ENCODE measurements around the gene EBF3. TPM values are rescaled to one million over a fixed set of nuclear protein-coding genes. Genes with fewer than 3 reads are reported as not detected.

Gene EBF3
- total RNA-seq, 1 experiment from 2014 or later: not detected

DNA sequence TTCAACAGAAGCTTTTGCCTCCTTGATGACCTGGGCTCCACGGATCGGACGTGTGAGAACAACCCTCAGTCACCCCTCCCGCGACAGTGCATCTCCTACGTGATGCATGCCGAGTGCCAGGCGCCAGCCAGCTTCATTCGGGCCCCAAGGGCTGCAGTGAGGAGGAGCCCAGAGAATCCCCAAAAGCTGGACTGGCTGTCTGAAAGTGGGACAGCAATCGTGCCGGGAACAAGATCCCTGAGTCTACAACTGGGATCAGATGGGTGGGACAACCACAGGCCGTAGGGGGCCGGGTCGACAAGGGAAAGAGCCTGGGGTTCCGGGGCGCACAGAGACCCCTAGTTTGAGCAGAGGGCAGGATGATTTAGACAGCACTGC, 27.2 kb downstream of the EBF3 start:
- Histone ChIP-seq H3K27me3 (ENCODE audit: low read length) (no peaks in the 10 kb centered on the region), H3K4me2 (ENCODE audit: low read length) (no peak overlapping the region), H3K4me3 (ENCODE audit: low read length) (no peak overlapping the region), H3K27ac (ENCODE audit: low read length) (no peak overlapping the region), H3K9me3 (ENCODE audit: low read length) (no peaks in the 10 kb centered on the region), H3K4me1 (ENCODE audit: insufficient read depth, low read length) (no peaks in the 10 kb centered on the region), H3K36me3 (ENCODE audit: low read depth, low read length) (no peaks in the 10 kb centered on the region), H3K9ac (ENCODE audit: low read length) (no peak overlapping the region), H4K20me1 (ENCODE audit: low read length) (no peaks in the 10 kb centered on the region), H3F3A (ENCODE audit: low read length, unreplicated experiment) (no peaks in the 10 kb centered on the region), H2AFZ (ENCODE audit: low read length) (no peak overlapping the region), H3K79me2 (ENCODE audit: low read length) (no peaks in the 10 kb centered on the region), H3K9me2 (replicated peaks; ENCODE audit: low read length) (no peaks in the 10 kb centered on the region)
- ChIA-PET CTCF (no interaction called here), POLR2A (ENCODE audit: unreplicated experiment) (no interaction called here)
- TF ChIP-seq EZH2phosphoT487 (IDR thresholded peaks at IDR 0.05; ENCODE audit: borderline replicate concordance, low read length): no peak
- TF ChIP-seq, protein P1, sequence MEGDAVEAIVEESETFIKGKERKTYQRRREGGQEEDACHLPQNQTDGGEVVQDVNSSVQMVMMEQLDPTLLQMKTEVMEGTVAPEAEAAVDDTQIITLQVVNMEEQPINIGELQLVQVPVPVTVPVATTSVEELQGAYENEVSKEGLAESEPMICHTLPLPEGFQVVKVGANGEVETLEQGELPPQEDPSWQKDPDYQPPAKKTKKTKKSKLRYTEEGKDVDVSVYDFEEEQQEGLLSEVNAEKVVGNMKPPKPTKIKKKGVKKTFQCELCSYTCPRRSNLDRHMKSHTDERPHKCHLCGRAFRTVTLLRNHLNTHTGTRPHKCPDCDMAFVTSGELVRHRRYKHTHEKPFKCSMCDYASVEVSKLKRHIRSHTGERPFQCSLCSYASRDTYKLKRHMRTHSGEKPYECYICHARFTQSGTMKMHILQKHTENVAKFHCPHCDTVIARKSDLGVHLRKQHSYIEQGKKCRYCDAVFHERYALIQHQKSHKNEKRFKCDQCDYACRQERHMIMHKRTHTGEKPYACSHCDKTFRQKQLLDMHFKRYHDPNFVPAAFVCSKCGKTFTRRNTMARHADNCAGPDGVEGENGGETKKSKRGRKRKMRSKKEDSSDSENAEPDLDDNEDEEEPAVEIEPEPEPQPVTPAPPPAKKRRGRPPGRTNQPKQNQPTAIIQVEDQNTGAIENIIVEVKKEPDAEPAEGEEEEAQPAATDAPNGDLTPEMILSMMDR (conservative IDR thresholded peaks at IDR 0.05; ENCODE audit: low read depth, low read length): no peak
- no peak for TF ChIP-seq EZH2 (IDR thresholded peaks at IDR 0.05; ENCODE audit: low read length, unreplicated experiment)
- intact Hi-C loops (cut with micrococcal nuclease): no loop called here
- DNase-seq (no peak), ATAC-seq (no peak)
- no TSS peak for BruUV-seq (replicated peaks)

DNA sequence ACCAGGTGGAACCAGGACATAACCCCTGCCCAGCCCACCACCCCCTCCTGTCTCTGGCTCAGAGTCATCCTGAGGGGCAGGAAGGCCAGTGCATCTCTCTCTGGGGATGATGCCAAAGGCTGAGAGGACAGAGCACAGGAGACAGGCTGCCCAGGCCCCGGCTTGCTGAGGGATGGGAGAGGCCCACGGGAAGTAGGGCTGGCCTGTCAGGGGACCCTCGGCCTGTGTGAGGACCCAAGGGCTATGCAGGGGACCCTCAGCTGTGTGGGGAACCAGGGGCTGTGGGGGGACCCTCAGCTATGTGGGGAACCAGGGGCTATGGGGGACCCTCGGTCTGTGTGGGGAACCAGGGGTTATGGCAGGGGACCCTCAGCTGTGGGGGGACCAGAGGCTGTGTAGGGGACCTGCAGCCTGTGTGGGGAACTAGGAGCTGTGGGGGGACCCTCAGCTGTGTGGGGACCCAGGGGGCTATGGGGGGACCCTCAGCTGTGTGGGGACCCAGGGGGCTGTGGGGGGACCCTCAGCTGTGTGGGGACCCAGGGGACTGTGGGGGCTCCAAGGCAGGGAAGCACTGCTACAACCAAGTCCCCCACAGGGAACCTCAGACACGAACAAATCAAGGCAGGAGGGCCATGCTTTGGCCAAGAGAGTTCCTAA, 27.7 kb downstream of the EBF3 start:
- intact Hi-C loops (cut with micrococcal nuclease): no loop called here
- H3K9me2 ChIP-seq (replicated peaks; ENCODE audit: low read length): no peaks in the 10 kb centered on the region
- H3K9me3 ChIP-seq (ENCODE audit: low read length): no peaks in the 10 kb centered on the region
- no peak overlapping the region for H3K4me2 ChIP-seq (ENCODE audit: low read length)
- BruUV-seq (replicated peaks): no TSS peak
- no peak overlapping the region for H3K4me3 ChIP-seq (ENCODE audit: low read length)
- H3F3A ChIP-seq (ENCODE audit: low read length, unreplicated experiment): no peaks in the 10 kb centered on the region
- H3K9ac ChIP-seq (ENCODE audit: low read length): no peak overlapping the region
- H3K79me2 ChIP-seq (ENCODE audit: low read length): no peaks in the 10 kb centered on the region
- H3K36me3 ChIP-seq (ENCODE audit: low read depth, low read length): no peaks in the 10 kb centered on the region
- no peaks in the 10 kb centered on the region for H4K20me1 ChIP-seq (ENCODE audit: low read length)
- no peaks in the 10 kb centered on the region for H3K27me3 ChIP-seq (ENCODE audit: low read length)
- no peaks in the 10 kb centered on the region for H3K4me1 ChIP-seq (ENCODE audit: insufficient read depth, low read length)
- no peak overlapping the region for H3K27ac ChIP-seq (ENCODE audit: low read length)
- POLR2A ChIA-PET (ENCODE audit: unreplicated experiment): no interaction called here
- CTCF ChIA-PET: no interaction called here
- DNase-seq (no peak), ATAC-seq (no peak)
- no peak overlapping the region for H2AFZ ChIP-seq (ENCODE audit: low read length)
- no peak for TF ChIP-seq EZH2 (IDR thresholded peaks at IDR 0.05; ENCODE audit: low read length, unreplicated experiment)
- no peak for TF ChIP-seq EZH2phosphoT487 (IDR thresholded peaks at IDR 0.05; ENCODE audit: borderline replicate concordance, low read length)
- TF ChIP-seq, protein P1 (conservative IDR thresholded peaks at IDR 0.05; ENCODE audit: low read depth, low read length): no peak

DNA sequence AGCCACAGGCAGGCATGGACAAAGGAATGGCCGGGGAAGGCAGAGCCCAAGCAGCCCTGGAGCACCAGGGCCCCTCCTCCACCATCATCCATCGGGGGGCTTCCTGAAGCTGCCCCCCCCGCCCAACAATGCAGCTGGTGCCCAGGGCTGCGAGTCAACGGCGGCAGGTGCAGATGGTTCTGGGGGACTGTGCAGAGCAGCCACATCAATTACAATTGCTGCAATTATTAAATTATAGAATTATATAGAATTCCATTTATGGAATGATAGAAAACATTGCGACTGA, 28.3 kb downstream of the EBF3 start:
- H3K9ac ChIP-seq (ENCODE audit: low read length): no peak overlapping the region
- intact Hi-C loops (cut with micrococcal nuclease): no loop called here
- no TSS peak for BruUV-seq (replicated peaks)
- H3K36me3 ChIP-seq (ENCODE audit: low read depth, low read length): no peaks in the 10 kb centered on the region
- no peaks in the 10 kb centered on the region for H3K9me3 ChIP-seq (ENCODE audit: low read length)
- TF ChIP-seq EZH2 (IDR thresholded peaks at IDR 0.05; ENCODE audit: low read length, unreplicated experiment) (no peak), EZH2phosphoT487 (IDR thresholded peaks at IDR 0.05; ENCODE audit: borderline replicate concordance, low read length) (no peak)
- TF ChIP-seq, protein P1 (conservative IDR thresholded peaks at IDR 0.05; ENCODE audit: low read depth, low read length): no peak
- ATAC-seq (no peak), DNase-seq (no peak)
- no peaks in the 10 kb centered on the region for H3K9me2 ChIP-seq (replicated peaks; ENCODE audit: low read length)
- no peaks in the 10 kb centered on the region for H3K4me1 ChIP-seq (ENCODE audit: insufficient read depth, low read length)
- no peaks in the 10 kb centered on the region for H3K27me3 ChIP-seq (ENCODE audit: low read length)
- POLR2A ChIA-PET (ENCODE audit: unreplicated experiment): no interaction called here
- CTCF ChIA-PET: no interaction called here
- H3K79me2 ChIP-seq (ENCODE audit: low read length): no peaks in the 10 kb centered on the region
- H3K4me2 ChIP-seq (ENCODE audit: low read length): no peak overlapping the region
- no peaks in the 10 kb centered on the region for H3F3A ChIP-seq (ENCODE audit: low read length, unreplicated experiment)
- H4K20me1 ChIP-seq (ENCODE audit: low read length): no peaks in the 10 kb centered on the region
- H3K27ac ChIP-seq (ENCODE audit: low read length): no peak overlapping the region
- no peak overlapping the region for H3K4me3 ChIP-seq (ENCODE audit: low read length)
- H2AFZ ChIP-seq (ENCODE audit: low read length): no peak overlapping the region
